Head of caudate nucleus (tissue), 42 donors: ENCODE results near the gene RNF169.

Source experiments
- DNase-seq, 42 donors: peaks; one replicate each; pipeline versions ENCODE4 v3.0.0 to v3.0.0-alpha.2; 2020 to 2021; ENCODE audit warnings: mixed read lengths in 7 of 42
- intact Hi-C: fragments of 100-400 bp; cut with DNase I; formaldehyde crosslinking; loops from one replicate; pipeline ENCODE4 v1.15.0; 2022

Gene RNF169

DNA sequence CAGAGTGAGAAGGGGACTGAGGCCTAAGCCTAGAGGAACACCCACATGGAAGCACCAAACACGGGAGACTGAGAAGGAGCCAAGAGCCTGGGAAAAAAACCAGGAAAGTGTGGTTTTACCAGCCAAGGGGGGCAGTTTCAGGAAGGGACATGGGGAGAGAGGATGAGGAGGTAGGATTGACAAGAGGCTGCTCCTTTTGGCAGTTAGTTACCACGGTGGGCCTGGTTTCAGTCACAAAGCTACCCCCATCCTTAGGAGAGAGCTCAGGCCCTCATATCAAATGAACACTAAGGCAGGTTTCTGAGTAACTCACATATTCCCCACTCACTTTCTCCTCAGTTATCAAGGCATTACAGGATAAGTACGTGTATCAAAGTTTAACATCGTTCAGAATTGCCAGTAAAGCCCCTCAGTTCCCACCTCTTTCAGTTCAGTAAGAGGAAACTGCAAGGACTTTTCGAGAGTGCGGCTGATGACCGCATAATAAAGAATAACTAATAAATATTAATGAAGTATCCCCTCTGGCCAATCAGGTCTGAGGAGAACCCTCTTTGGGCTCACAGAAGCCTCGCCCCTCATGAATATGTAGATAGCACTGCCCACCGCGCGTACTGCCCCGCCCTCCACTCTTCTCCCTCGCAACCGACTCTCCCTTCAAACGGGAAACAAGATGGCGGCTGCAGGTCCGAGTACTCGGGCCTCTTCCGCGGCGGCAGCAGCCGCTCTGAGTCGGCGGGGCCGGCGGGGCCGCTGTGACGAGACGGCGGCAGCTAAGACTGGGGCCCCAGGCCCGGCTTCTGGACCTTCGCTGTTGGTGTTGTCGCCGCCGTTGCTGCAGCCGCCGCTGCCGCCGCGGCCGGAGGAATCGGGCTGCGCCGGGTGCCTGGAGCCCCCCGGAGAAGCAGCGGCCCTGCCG is at the start of gene RNF169:
Gene RNF169 (plus strand): TSS at position 639 of the 916 bp plus-strand sequence. CDS start 32 bp downstream, at position 671.
- intact Hi-C loops, result no loop called here
- peak; percentile 80 to 99 (median 96) for DNase-seq

- intact Hi-C loops, result no loop called here
- no peak for DNase-seq
Observed at GRCh38 chr11:74699615-74700396, 48.8 kb upstream of the RNF169 start.

DNA sequence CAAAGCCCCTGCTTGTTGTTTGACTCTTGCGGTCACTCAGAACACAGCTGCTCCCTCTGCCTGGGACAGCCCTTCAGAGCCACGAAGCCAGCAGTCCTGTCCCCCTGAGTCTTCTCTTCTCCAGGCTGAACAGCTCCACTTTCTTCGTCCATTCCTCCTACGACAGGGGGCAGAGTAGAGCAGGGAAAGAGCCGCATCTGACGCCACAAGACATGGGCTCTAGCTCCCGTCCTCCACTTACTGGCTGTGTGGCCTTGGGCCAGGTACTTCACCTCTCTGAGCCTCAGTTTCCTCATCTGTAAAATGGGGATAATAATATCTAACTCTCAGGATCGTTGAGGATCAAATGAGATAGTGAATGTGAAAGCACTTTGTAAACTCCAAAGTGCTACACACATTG is 47.3 kb upstream of the RNF169 start:
- intact Hi-C loops, result no loop called here
- no peak for DNase-seq

DNA sequence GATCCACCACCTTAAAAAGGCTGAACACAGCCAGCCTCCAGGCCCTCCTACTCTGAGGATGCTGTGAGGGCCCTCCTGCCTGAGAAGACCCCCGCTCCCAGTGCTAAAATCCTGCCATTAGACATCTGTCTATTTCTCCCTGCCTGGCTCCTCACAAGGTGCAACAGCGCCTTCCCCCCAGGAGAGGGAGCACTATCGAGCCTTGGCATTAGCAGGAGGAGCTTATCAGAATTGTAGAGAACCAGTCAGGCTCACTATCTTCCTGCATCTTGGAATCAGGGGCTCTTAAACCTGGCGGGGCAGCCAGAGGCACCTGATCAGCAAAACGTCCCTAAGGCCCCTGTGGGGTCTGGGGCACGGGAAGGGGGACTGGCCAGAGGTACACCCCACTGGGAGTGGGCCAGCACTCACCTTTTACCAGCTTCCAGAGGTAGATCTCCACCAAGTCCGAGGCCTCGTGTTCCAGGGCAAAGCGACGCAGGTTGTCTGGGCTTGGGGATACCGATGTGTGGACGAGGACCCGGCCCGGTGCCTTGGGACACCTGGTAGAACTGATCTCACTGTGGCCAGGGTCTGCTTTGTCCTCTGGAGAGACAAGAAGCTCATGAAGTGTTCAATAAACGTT is 46.2 kb upstream of the RNF169 start:
- intact Hi-C loops, result no loop called here
- DNase-seq, result peak; percentile 39 to 88 (median 72)

DNA sequence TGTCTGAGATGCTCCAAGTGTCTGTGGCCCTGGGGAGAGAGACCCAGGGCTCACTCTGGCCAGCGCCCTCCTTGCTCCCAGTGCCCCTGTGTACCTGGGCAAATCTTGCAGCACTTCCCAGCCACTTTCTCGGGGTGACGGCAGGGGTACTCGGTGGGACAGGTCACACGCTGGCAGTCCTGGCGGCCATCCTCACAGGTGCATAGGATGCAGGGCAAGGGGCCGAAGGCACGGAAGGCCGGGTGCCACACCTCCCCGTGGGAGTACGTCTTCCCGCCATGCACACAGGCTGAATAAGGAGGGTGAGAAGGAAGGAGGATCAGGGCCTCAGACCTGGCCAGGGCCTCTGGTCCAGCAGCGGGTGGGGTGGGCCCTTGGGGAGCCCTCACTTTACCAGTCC is 45.4 kb upstream of the RNF169 start:
- intact Hi-C loops, result no loop called here
- no peak for DNase-seq

- intact Hi-C loops, result no loop called here
- DNase-seq, result no peak
Observed at GRCh38 chr11:74707182-74707581, 41.5 kb upstream of the RNF169 start.

- intact Hi-C loops, result no loop called here
Observed at GRCh38 chr11:74707602-74708510, 40.8 kb upstream of the RNF169 start.

GRCh38 chr11:74709175-74709574 is 39.5 kb upstream of the RNF169 start:
- intact Hi-C loops, result no loop called here
- DNase-seq, result no peak

More at GRCh38 chr11:74707602-74708510, 40.8 kb upstream of the RNF169 start:
- DNase-seq, result no peak

GRCh38 chr11:74710281-74710938 is 38.2 kb upstream of the RNF169 start:
- intact Hi-C loops, result no loop called here
- no peak for DNase-seq

- intact Hi-C loops, result no loop called here
- no peak for DNase-seq
Observed at GRCh38 chr11:74713686-74714085, 35.0 kb upstream of the RNF169 start.

- no peak for DNase-seq
- intact Hi-C loops, result no loop called here
Observed at GRCh38 chr11:74714904-74715303, 33.7 kb upstream of the RNF169 start.

DNA sequence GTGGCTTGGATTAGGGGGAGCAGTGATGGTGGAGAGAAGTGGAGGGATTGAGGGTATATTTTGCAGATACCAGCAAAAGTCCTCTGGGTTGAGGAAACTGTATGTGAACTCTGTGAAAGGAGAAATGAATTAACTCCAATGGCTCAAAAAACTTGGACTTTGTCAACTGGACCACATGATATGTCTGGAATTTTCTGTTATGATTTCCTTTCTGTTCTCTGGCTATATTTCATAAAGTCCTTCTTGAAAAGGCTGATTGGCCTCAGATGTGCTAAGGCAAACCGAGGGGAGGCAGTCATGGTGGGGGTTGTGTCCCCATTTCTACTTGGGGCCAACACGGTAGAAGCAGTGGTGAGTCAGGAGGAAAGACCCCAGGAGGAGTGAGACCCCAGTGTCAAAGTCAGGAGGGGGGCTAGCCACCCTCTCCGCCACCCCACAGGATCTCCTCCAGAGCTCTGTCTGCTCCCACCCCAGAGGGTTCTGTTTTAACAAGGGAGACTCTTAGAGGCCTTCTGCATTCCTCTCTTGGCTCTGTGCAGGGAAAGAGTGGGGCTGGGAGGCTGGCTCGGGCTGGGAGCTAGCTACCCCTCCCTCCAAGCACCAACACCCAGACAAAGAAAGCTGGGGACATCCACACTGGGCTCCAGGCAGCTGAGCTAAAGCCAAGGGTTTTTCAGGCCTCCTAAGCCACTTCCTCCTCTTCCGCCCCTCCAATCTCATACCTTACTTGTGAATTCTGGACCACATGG is 31.3 kb upstream of the RNF169 start:
- intact Hi-C loops, result no loop called here
- DNase-seq, result peak in 2 of 42 donors; percentile 8 to 20

DNA sequence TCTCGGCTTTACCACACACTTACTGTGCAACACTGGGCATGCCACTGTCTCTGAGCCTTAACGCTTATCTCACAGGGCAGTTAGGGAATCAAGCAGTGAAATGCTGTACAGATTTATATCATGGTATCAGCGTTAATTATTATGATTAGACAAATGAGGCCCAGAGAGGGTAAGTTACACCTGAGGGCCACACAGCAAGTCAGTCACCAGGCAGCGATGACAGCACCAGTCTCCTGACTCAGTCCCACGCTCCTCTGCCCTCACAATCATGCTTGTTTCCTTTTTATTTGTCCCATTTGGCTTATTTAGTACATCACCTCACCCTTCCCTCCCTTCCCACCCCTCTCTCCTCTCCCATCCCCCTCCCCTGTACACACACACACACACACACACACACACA is 29.6 kb upstream of the RNF169 start:
- intact Hi-C loops, result no loop called here
- DNase-seq, result no peak

DNA sequence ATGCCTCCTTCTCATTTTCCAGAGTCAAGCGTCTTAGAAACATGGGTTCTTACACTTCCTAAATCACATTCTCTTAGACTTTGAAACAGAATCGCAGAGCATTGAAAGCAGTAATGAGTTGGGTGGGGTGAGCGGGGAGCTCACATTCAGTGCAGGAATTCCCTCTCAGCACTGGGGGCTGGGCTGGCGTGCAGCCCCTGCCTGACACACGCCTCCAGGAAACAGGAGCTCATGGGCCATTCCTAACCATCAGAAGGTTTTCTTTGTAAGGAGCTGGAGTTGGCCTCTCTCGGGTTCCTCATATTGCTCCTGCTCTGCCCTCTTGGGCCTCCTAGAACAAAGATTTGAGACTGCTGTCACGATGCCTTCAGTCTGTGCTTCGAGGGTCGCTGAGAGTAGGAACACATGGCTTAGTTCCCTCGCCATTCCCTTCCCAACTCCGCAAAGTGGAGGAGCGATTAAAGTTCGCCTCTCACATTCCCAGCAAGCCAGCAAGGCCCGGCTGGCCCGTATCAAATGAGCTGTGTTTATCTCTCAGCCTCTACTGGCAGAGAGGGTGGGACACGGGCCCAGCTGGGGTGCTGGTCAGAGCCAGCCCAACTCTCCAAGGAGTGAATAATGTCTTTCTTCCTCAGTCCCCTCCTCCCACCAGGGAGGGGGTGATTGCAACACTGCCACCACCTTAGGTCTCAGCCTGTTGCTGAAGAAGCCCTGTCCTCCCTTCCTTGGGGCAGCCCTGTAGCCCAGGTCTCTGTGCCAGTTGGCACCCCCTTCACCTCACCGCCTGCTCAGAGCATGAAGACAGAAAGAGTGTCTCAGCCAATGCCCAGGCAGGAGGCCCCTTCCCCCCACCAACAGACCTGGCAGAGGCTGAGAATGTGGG is 27.8 kb upstream of the RNF169 start:
- DNase-seq, result peak; percentile 58 to 91 (median 81)
- intact Hi-C loops, result loop anchor here (10.0 kb wide), 1 partner anchor 86 kb away; no protein-coding TSS in a partner anchor

DNA sequence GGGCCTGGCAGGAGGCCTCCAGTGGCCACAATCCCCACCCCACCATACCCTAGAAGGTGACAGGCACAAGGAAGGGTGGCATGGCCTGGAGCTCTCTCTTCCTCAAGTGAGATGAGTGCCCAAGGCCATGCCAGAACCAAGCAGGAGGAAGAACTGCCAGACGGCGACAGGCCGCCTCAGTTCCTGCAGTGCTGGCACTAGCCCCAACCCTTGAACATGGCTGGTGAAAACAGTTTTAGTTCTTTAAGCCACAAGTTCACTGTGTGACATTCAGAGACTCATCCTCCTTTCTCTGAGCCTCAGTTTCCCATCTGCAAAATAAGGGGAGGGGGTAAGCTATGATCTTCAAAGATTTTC is 27.2 kb upstream of the RNF169 start:
- intact Hi-C loops, result loop anchor here (10.0 kb wide), 1 partner anchor 87 kb away; no protein-coding TSS in a partner anchor
- DNase-seq, result peak in 28 of 42 donors; percentile 14 to 70 (median 38)

DNA sequence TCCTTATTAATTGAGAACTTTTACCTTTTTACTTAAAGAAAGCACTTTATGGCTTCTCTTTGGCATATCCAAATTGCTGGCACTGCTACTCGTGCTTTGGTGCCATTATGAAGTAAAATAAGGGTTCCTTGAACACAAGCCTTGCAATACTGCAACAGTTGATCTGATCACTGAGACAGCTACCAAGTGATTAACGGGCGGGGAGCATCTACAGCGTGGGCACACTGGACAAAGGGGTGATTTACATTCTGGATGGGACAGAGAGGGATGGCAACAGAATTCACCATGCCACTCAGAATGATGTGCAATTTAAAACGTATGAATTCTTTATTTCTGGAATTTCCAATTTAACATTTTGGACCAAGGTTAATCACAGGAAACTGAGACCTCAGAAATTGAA is 25.1 kb upstream of the RNF169 start:
- peak in 8 of 42 donors; percentile 16 to 55 (median 31) for DNase-seq
- intact Hi-C loops, result loop anchor here (10.0 kb wide), 1 partner anchor 89 kb away; no protein-coding TSS in a partner anchor
